GM12801 (cell line): ENCODE results near the gene CCR6.

Experiments
- TF ChIP-seq, protein P1 (sequence below): IDR thresholded peaks from one replicate; pipeline ENCODE4 v1.5.1; 2011; ENCODE audit warnings: control low read depth; ENCODE audit not compliant: insufficient read length; ENCODE audit errors: extremely low read depth

CCR6 gene

DNA sequence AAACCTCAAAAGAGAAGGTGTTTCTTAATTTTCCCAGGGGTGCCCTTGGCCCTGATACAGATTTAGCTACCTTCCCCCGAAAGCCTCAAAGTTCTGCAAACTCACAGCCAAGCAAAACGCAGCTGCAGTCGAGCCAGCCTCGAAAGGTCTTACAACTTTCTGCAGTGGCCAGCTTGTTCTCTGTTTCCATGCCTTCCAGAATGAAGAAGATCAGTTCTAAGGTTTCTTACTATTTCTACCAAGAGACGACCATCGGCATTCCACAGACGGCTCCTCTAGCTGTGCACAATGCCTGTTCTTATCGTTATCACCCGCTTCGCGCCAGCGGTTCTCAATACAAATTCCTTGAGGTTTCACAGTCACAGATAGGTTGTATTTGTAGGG lies 28.5 kb upstream of the CCR6 start:
- TF ChIP-seq, protein P1, sequence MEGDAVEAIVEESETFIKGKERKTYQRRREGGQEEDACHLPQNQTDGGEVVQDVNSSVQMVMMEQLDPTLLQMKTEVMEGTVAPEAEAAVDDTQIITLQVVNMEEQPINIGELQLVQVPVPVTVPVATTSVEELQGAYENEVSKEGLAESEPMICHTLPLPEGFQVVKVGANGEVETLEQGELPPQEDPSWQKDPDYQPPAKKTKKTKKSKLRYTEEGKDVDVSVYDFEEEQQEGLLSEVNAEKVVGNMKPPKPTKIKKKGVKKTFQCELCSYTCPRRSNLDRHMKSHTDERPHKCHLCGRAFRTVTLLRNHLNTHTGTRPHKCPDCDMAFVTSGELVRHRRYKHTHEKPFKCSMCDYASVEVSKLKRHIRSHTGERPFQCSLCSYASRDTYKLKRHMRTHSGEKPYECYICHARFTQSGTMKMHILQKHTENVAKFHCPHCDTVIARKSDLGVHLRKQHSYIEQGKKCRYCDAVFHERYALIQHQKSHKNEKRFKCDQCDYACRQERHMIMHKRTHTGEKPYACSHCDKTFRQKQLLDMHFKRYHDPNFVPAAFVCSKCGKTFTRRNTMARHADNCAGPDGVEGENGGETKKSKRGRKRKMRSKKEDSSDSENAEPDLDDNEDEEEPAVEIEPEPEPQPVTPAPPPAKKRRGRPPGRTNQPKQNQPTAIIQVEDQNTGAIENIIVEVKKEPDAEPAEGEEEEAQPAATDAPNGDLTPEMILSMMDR, result no peak

DNA sequence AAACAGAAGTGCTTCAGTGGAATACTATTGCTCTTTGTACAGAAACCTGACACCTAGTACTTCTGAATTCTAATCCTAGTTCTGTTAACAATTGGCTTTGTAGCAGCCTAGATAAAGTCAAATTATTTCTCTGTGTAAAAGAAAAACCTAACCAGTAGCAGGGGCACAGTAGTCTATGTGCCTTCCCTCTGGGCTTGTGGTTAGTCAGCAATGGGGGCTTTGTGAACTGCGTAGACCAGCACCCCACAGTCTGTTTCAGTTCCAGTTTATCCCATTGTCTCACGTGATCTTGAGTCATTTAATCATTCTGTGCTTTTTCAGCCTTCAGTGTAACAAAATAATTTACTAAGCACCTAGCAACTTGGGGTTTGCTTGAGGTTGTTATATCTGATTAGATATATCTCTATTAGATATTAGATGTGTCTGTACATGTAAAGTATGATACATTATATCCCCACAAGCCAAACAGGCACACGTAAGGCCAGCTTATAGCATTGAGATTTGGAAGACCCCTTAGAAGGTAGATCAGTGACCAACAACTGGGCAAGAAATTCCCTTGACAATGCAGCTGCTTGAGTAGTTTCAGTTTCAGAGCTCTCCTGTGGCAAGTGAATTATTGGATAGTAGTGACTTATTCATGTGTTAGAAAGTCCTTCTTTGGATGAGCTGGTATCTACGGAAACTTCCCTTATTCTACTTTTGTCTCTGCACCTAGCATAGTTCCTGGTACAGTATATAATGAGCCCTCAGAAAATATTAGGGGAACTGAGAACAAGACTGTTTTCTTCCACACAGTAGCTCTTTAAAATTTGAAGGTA lies 27.9 kb upstream of the CCR6 start:
- TF ChIP-seq, protein P1, result no peak

DNA sequence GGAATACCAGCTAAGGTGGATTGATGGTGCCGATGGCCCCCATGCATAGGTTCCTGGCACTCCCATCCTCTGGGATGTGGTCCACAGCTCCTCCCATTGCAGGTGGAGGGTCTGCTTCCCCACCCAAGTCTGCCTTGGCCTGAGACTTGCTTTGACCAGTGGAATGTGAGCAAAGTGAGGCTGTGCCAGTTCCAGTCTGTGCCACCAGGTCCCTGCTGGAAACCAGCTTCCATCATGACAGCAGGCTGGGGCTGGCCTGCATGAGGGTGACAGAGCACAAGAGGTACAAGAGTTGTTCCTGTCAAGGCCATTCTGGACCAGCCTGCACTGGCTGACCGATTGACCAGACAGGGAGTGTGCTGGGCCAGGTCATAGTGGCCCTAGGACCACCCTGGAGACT lies 27.0 kb upstream of the CCR6 start:
- TF ChIP-seq, protein P1, result no peak

DNA sequence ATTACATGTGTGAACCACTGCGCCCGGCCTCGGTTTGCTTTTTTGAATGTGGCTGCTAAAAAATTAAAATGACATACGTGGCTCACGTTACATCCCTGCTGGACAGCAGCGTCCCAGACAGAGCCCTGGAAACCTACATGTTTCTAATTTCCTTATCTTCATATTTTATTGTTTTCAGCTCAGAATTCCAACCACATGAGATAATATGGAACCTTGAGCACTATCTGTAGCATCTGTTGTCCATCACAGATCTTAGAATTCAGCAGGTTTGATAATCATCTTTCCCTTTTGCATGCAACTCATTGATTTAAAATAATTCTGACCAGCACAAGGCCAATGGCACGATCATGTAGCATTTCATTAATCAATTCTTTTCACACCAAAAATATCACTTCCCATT lies 25.9 kb upstream of the CCR6 start:
- TF ChIP-seq, protein P1, result no peak

DNA sequence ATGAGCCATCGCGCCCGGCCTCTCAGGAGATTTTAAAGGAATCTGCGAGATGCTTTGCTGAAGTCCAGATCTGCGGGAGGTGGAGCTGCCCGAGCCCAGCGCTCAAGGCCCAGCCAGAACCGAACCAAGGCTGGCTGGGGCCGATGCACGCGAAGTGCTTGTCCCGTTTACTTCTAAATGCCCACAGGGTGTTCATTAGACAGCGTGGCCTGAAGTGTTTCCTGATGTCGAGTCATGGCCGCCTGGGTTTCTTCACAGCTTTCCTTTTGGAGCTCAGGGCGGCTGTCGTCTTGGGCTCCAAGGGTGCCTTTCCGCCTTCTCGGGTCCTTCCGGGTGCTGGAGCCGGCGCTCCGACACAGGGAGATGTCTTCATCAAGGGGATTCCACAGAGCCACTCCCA lies 25.1 kb upstream of the CCR6 start:
- TF ChIP-seq, protein P1, result no peak

DNA sequence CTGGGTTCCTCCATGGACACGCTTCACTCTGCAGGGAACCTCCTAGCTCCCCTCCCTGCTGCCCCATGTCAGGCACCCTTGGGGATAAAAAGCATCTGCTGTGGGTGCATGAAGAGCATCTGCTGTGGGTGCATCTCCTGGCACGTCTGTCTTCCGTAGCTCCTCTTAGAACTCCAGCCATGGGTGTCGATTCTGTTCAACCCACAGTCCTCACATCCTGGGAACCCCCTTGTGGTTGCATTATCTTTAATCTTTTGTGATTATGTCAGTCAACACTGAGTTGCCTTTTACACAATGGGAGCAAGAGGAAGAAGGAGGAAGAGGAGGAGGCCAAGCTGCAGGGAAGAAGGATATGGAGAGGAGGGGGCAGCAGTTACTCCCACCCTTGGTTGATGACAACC lies 24.1 kb upstream of the CCR6 start:
- TF ChIP-seq, protein P1, result no peak

DNA sequence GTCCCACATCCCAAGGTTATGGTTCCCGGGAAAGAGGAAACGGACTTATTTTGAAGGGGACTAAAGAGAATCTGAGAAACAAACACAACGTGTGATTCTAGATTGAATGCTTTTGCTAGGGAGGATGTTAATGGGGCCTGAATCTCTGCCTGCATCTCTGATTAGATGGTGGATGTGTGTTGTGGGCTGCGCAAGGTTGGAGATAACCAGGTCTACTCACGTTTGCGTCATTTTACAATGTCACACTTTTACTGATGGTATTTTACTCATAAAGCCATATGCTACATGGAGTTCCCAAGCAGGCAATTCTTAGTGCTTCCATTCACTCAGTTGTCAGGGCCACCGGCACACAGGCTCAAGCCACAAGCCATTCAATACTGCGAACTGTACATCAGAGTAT lies 23.2 kb upstream of the CCR6 start:
- TF ChIP-seq, protein P1, result no peak
